ENCODE data around the gene RHOBTB1.

DNA sequence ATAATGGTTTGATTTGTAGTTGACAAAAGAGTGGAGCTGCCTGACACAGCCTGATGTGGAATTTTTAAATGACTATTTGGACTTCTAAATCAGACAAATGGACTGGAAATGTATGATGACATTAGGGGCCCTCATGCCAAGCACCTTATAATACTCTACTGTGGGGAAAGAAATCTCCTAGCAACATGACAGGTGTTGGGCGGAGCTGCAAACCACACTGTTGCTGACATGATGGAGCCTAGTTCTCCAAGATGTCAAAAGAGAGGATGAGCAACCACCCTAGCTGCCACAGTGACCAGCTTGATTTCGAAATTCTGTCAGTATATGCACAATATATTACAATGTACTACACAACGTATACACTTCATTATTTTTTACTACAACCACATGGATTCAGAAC, 65.8 kb downstream of the RHOBTB1 start:
- TF ChIP-seq CSDC2 (CRISPR knock-in tag; IDR thresholded peaks at IDR 0.05): no peak
- TF ChIP-seq POU6F1 (CRISPR knock-in tag; IDR thresholded peaks at IDR 0.05; ENCODE audit: borderline replicate concordance, low read depth): no peak
- no peak for TF ChIP-seq ARNTL (CRISPR knock-in tag; IDR thresholded peaks at IDR 0.05; ENCODE audit: borderline replicate concordance, low read depth)
- TF ChIP-seq, protein P1, sequence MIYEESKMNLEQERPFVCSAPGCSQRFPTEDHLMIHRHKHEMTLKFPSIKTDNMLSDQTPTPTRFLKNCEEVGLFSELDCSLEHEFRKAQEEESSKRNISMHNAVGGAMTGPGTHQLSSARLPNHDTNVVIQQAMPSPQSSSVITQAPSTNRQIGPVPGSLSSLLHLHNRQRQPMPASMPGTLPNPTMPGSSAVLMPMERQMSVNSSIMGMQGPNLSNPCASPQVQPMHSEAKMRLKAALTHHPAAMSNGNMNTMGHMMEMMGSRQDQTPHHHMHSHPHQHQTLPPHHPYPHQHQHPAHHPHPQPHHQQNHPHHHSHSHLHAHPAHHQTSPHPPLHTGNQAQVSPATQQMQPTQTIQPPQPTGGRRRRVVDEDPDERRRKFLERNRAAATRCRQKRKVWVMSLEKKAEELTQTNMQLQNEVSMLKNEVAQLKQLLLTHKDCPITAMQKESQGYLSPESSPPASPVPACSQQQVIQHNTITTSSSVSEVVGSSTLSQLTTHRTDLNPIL (CRISPR knock-in tag; IDR thresholded peaks at IDR 0.05; ENCODE audit: low read depth): no peak
- no peak for TF ChIP-seq ZFP3 (CRISPR knock-in tag; IDR thresholded peaks at IDR 0.05)
- no peak for TF ChIP-seq ZC3H10 (CRISPR knock-in tag; IDR thresholded peaks at IDR 0.05)
- no peak for TF ChIP-seq ISL1 (CRISPR knock-in tag; IDR thresholded peaks at IDR 0.05)
- TF ChIP-seq TCF4 (CRISPR knock-in tag; IDR thresholded peaks at IDR 0.05; ENCODE audit: borderline replicate concordance): no peak
- TF ChIP-seq, protein P2, sequence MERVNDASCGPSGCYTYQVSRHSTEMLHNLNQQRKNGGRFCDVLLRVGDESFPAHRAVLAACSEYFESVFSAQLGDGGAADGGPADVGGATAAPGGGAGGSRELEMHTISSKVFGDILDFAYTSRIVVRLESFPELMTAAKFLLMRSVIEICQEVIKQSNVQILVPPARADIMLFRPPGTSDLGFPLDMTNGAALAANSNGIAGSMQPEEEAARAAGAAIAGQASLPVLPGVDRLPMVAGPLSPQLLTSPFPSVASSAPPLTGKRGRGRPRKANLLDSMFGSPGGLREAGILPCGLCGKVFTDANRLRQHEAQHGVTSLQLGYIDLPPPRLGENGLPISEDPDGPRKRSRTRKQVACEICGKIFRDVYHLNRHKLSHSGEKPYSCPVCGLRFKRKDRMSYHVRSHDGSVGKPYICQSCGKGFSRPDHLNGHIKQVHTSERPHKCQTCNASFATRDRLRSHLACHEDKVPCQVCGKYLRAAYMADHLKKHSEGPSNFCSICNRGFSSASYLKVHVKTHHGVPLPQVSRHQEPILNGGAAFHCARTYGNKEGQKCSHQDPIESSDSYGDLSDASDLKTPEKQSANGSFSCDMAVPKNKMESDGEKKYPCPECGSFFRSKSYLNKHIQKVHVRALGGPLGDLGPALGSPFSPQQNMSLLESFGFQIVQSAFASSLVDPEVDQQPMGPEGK (CRISPR knock-in tag; IDR thresholded peaks at IDR 0.05; ENCODE audit: borderline replicate concordance): no peak

Measured in SK-N-SH treated with all-trans-retinoic acid at 6 μM for 48 hours (cell line).